A549 (cell line): Measurements from ENCODE around the gene ZNF581. TPM values are rescaled to one million over a fixed set of nuclear protein-coding genes. Genes with fewer than 3 reads are reported as not detected.

Experiments used
- ATAC-seq, 2 experiments: fragments of 200-7000 bp in 1 of 2; fragments of >200 bp in 1 of 2; cut with Nextera tagmentation in 1 of 2; cut with Tn5 transposase in 1 of 2; 3 replicates each; pipeline versions ENCODE4 v1.8.0 to v1.9.1; 2018 to 2020; ENCODE audit warnings: mild to moderate bottlenecking in 1 of 2, moderate library complexity in 1 of 2
- CTCF ChIA-PET: fragments of 300-600 bp; sonication (Branson Sonifier 250); formaldehyde crosslinking; extraction: SDS; loops from one replicate; lab custom pipeline; 2021; ENCODE audit warnings: antibody characterized with exemption, inconsistent platforms; lab: Yijun Ruan, JAX
- POLR2A ChIA-PET: fragments of 350-600 bp; formaldehyde crosslinking; extraction: SDS; loops from one replicate; lab custom pipeline; 2021; ENCODE audit warnings: antibody characterized with exemption, inconsistent platforms; lab: Yijun Ruan, JAX
- DNase-seq, 2 experiments: peaks; one replicate each; pipeline versions ENCODE4 v3.0.0 to v3.0.0-alpha.2; 2011 to 2016; ENCODE audit warnings: low read depth in 1 of 2, low spot score in 1 of 2
- FAIRE-seq: peaks from 2 replicates; lab custom pipeline; 2011; peaks lifted over from hg19 to GRCh38; lab: Jason Lieb, UNC
- H3K27ac ChIP-seq, 2 experiments: fragments of >200 bp; sonication (Bioruptor Twin); formaldehyde crosslinking; 3 replicates each; pipeline ENCODE4 v1.5.1; 2016 to 2017
- H3K4me1 ChIP-seq: fragments of >200 bp; sonication (Bioruptor Twin); formaldehyde crosslinking; 3 replicates; pipeline ENCODE4 v1.6.1; 2016
- H3K4me2 ChIP-seq: fragments of >200 bp; sonication (Bioruptor Twin); formaldehyde crosslinking; 3 replicates; pipeline ENCODE4 v1.6.1; 2016
- H3K4me3 ChIP-seq: fragments of >200 bp; sonication (Bioruptor Twin); formaldehyde crosslinking; 3 replicates; pipeline ENCODE4 v1.5.1; 2016
- H3K9me3 ChIP-seq: fragments of >200 bp; sonication (Bioruptor Twin); formaldehyde crosslinking; 3 replicates; pipeline ENCODE4 v1.6.1; 2016
- CBX2 ChIP-seq: fragments of 200-600 bp; sonication (generic); IDR thresholded peaks from 2 replicates; pipeline ENCODE4 v1.6.1; 2016; ENCODE audit warnings: low read depth, mild to moderate bottlenecking, borderline replicate concordance
- CHD2 ChIP-seq: fragments of 150-350 bp; IDR thresholded peaks from 2 replicates; pipeline ENCODE4 v1.6.1; 2014; ENCODE audit warnings: low read length; ENCODE audit not compliant: partially characterized antibody
- CHD4 ChIP-seq: fragments of 200-600 bp; sonication (generic); IDR thresholded peaks from 2 replicates; pipeline ENCODE4 v1.6.1; 2016; ENCODE audit warnings: antibody characterized with exemption, mild to moderate bottlenecking, borderline replicate concordance
- FOXS1 ChIP-seq: fragments of 250-450 bp; sonication (Bioruptor Pico); IDR thresholded peaks from 2 replicates; pipeline ENCODE4 v1.5.0; 2020; ENCODE audit warnings: mild to moderate bottlenecking, moderate library complexity
- HDAC2 ChIP-seq: fragments of 200-600 bp; sonication (generic); IDR thresholded peaks from 2 replicates; pipeline ENCODE4 v1.6.1; 2016
- HOXA7 ChIP-seq: fragments of 250-450 bp; sonication (Bioruptor Pico); IDR thresholded peaks from 2 replicates; pipeline ENCODE4 v1.5.0; 2020; ENCODE audit warnings: mild to moderate bottlenecking, moderate library complexity
- HOXB5 ChIP-seq: fragments of 250-450 bp; sonication (Bioruptor Pico); IDR thresholded peaks from 2 replicates; pipeline ENCODE4 v1.5.0; 2020; ENCODE audit warnings: mild to moderate bottlenecking, moderate library complexity
- JUNB ChIP-seq: fragments of >200 bp; sonication (Bioruptor Twin); formaldehyde crosslinking; IDR thresholded peaks from 2 replicates; pipeline ENCODE4 v1.6.1; 2016
- KDM1A ChIP-seq: fragments of 200-600 bp; sonication (generic); IDR thresholded peaks from 2 replicates; pipeline ENCODE4 v1.6.1; 2016; ENCODE audit warnings: low read depth, mild to moderate bottlenecking
- KDM5A ChIP-seq: fragments of 200-600 bp; sonication (generic); IDR thresholded peaks from 2 replicates; pipeline ENCODE4 v1.6.1; 2016; ENCODE audit warnings: antibody characterized with exemption, mild to moderate bottlenecking
- MAZ ChIP-seq: fragments of 150-350 bp; IDR thresholded peaks from 2 replicates; pipeline ENCODE4 v1.6.1; 2014; ENCODE audit warnings: antibody characterized with exemption, low read depth, low read length, borderline replicate concordance
- NR3C1 ChIP-seq: fragments of >200 bp; sonication (Bioruptor Twin); formaldehyde crosslinking; IDR thresholded peaks from 3 replicates; pipeline ENCODE4 v1.6.1; 2017
- PHF8 ChIP-seq: fragments of 200-600 bp; sonication (generic); IDR thresholded peaks from 2 replicates; pipeline ENCODE4 v1.6.1; 2016; ENCODE audit warnings: low read depth, mild to moderate bottlenecking, antibody characterized with exemption, moderate library complexity, borderline replicate concordance
- ZFP36 ChIP-seq: fragments of 450-650 bp; IDR thresholded peaks from 2 replicates; pipeline ENCODE4 v1.6.1; 2014; ENCODE audit warnings: borderline replicate concordance; ENCODE audit not compliant: partially characterized antibody
- ZNF302 ChIP-seq: fragments of 250-450 bp; sonication (Bioruptor Pico); IDR thresholded peaks from 2 replicates; pipeline ENCODE4 v1.9.0; 2021; ENCODE audit warnings: inconsistent platforms, mild to moderate bottlenecking, moderate library complexity
- ZSCAN20 ChIP-seq: fragments of 250-450 bp; sonication (Bioruptor Pico); IDR thresholded peaks from 2 replicates; pipeline ENCODE4 v1.8.0; 2022; ENCODE audit warnings: mild to moderate bottlenecking, moderate library complexity
- WGBS: methylation state at CpG from one replicate; pipeline ENCODE4 v1.1.6; 2017; ENCODE audit errors: missing lambda C conversion rate; 5-methylcytosine and 5-hydroxymethylcytosine counted together
- polyA plus RNA-seq, 4 experiments: library from polyadenylated mRNA; depleted of rRNA in 3 of 4; stranded (reverse); fragments of >200 nt; fragmentation: RNase III in 1 of 4; extraction: RNeasy Plus Mini Kit Qiagen cat#74134 plus additional on column Dnase treatment in 1 of 4; gene quantifications; 2 replicates in 3 of 4; 3 replicates in 1 of 4; pipeline ENCODE4 v1.2.3, GENCODE V29; 2011 to 2017
- TF ChIP-seq, protein P1 (sequence below): fragments of 250-450 bp; sonication (Bioruptor Pico); IDR thresholded peaks from 2 replicates; pipeline ENCODE4 v1.5.0; 2021; ENCODE audit warnings: mild to moderate bottlenecking, moderate library complexity, borderline replicate concordance
- TF ChIP-seq, protein P2 (sequence below): IDR thresholded peaks from 2 replicates; pipeline ENCODE4 v1.6.1; 2012
- TF ChIP-seq, protein P3 (sequence below): fragments of >200 bp; sonication (Bioruptor Twin); formaldehyde crosslinking; IDR thresholded peaks from 3 replicates; pipeline ENCODE4 v1.6.1; 2016
- TF ChIP-seq, protein P4 (sequence below): fragments of 150-350 bp; IDR thresholded peaks from 2 replicates; pipeline ENCODE4 v1.6.1; 2014; ENCODE audit warnings: low read depth, mild to moderate bottlenecking, low read length

Gene ZNF581
- polyA plus RNA-seq, 2 of the 4 experiments (the other 2 are of a cell fraction): 13.9 to 24.9 TPM

DNA sequence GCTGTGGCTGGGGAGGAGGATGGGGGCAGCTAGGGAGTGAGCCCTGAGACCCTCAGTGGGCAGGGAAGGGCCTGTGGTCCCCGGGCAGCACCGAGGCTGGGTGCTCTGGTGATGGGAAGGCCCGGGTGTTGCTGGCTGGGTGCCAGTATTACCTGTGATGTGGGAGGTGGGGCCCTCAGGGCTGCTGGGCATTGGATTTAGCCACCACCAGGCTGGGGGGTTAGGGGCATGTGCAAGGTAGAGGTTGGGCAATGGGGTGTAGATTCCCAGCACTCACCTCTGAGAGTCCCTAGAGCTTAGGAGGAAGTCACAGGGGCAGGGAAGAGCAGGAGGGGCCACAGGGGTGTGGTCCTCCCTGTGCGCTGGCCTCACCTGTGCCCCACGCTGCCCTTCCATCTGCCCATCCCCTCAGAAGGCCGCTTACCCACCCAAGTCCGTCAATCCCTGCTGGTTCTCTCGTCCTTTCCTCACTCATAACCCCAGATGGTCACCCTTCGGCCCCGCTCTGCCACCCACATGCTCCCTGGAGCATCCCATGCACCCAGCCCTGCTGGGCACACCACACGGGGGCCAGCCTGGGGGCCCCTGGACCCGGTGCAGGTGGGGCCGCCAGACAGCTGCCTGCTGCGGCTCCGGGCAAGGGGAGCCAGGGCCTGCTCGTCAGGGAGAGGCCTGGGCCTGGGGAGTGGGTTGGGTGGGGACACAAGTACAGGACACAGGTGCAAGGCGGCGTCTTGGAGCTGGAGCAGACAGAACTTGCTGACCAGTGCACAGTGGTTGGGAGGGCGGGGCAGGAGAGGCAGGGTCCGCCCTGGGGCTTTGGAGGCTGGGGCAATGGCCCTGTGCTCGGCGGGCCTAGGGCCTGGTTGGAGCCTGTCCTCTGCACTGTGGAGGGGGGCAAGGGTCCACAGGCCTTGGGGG, 44.1 kb downstream of the ZNF581 start:
- ATAC-seq (no peak), DNase-seq (no peak), FAIRE-seq (no peak)
- Histone ChIP-seq H3K4me2 (no peak overlapping the region), H3K4me3 (no peak overlapping the region), H3K9me3 (no peaks in the 10 kb centered on the region), H3K27ac (no peak overlapping the region), H3K4me1 (no peaks in the 10 kb centered on the region)
- 93% methylated on average over 18 of the region's 22 CpGs for WGBS
- no peak for TF ChIP-seq KDM1A
- CTCF ChIA-PET: no interaction called here
- POLR2A ChIA-PET: interaction anchor here (0.9 kb wide), 1 partner anchor 33 kb away, joined by 3 read pairs; the partner anchor contains the start of gene U2AF2

DNA sequence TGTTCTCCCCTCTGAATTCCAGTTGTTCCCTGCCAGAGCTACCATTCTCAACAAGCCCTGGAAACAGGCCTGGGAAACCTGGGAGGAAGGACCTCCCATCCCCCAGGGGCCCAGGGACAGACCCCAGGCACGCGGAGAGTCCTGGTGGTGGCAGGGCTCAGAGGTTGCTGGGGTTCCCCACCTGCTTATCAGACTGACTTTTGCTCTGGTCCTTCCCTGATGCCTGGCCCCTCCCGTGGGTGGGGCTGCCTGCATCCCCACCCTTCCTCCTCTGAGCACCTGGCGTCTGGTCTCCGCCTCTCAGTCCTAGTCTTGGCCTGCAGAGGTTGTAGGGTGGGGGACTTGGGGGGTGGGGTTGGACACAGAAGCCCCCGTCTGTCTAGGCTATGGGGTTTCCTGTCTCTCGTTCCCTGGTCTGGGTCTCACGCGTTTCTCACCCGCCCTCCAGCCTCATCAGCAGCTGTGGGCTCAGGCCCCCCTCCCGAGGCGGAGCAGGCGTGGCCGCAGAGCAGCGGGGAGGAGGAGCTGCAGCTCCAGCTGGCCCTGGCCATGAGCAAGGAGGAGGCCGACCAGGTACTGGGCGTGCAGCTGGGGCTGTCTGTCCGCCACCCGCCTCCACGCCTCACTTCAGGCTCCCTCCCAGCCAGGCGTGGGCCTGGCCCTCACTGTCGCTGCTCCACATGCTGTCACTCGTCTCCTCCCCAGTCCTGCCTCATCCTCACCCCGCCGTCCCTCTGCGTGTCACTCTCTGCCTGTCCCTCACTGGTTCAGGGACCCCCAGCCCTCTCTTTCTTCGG, 45.2 kb downstream of the ZNF581 start:
- H3K4me2 ChIP-seq: no peak overlapping the region
- no peak for DNase-seq
- H3K27ac ChIP-seq: no peak overlapping the region
- no peak for FAIRE-seq
- 88% methylated on average over 26 of the region's 27 CpGs for WGBS
- H3K4me3 ChIP-seq: no peak overlapping the region
- no peaks in the 10 kb centered on the region for H3K4me1 ChIP-seq
- POLR2A ChIA-PET: no interaction called here
- no peak for TF ChIP-seq ZNF302 (CRISPR knock-in tag)
- TF ChIP-seq, protein P1, sequence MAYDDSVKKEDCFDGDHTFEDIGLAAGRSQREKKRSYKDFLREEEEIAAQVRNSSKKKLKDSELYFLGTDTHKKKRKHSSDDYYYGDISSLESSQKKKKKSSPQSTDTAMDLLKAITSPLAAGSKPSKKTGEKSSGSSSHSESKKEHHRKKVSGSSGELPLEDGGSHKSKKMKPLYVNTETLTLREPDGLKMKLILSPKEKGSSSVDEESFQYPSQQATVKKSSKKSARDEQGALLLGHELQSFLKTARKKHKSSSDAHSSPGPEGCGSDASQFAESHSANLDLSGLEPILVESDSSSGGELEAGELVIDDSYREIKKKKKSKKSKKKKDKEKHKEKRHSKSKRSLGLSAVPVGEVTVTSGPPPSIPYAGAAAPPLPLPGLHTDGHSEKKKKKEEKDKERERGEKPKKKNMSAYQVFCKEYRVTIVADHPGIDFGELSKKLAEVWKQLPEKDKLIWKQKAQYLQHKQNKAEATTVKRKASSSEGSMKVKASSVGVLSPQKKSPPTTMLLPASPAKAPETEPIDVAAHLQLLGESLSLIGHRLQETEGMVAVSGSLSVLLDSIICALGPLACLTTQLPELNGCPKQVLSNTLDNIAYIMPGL: no peak
- no peak for TF ChIP-seq MAZ
- no peak for TF ChIP-seq CHD2
- TF ChIP-seq, protein P2, sequence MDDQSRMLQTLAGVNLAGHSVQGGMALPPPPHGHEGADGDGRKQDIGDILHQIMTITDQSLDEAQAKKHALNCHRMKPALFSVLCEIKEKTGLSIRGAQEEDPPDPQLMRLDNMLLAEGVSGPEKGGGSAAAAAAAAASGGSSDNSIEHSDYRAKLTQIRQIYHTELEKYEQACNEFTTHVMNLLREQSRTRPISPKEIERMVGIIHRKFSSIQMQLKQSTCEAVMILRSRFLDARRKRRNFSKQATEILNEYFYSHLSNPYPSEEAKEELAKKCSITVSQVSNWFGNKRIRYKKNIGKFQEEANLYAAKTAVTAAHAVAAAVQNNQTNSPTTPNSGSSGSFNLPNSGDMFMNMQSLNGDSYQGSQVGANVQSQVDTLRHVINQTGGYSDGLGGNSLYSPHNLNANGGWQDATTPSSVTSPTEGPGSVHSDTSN: no peak
- no peak for TF ChIP-seq ZSCAN20 (CRISPR knock-in tag)
- no peak for TF ChIP-seq KDM5A
- TF ChIP-seq NR3C1: no peak
- TF ChIP-seq JUNB: no peak
- no peak for TF ChIP-seq CBX2
- no peak for TF ChIP-seq FOXS1 (CRISPR knock-in tag)
- TF ChIP-seq ZFP36: no peak
- TF ChIP-seq CHD4: no peak
- TF ChIP-seq PHF8: no peak
- TF ChIP-seq HDAC2: no peak
- no peak for TF ChIP-seq HOXA7 (CRISPR knock-in tag)
- TF ChIP-seq, protein P3, sequence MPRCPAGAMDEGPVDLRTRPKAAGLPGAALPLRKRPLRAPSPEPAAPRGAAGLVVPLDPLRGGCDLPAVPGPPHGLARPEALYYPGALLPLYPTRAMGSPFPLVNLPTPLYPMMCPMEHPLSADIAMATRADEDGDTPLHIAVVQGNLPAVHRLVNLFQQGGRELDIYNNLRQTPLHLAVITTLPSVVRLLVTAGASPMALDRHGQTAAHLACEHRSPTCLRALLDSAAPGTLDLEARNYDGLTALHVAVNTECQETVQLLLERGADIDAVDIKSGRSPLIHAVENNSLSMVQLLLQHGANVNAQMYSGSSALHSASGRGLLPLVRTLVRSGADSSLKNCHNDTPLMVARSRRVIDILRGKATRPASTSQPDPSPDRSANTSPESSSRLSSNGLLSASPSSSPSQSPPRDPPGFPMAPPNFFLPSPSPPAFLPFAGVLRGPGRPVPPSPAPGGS: no peak
- TF ChIP-seq, protein P4, sequence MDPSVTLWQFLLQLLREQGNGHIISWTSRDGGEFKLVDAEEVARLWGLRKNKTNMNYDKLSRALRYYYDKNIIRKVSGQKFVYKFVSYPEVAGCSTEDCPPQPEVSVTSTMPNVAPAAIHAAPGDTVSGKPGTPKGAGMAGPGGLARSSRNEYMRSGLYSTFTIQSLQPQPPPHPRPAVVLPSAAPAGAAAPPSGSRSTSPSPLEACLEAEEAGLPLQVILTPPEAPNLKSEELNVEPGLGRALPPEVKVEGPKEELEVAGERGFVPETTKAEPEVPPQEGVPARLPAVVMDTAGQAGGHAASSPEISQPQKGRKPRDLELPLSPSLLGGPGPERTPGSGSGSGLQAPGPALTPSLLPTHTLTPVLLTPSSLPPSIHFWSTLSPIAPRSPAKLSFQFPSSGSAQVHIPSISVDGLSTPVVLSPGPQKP: no peak
- no peak for TF ChIP-seq HOXB5 (CRISPR knock-in tag)
- TF ChIP-seq, all 56 proteins: peak for 0
- peak in 1 of 2 experiments; percentile 24; a peak in 3 of 6 replicates for ATAC-seq
- CTCF ChIA-PET: no interaction called here
- H3K9me3 ChIP-seq: no peaks in the 10 kb centered on the region
